Activated CD4-positive, alpha-beta T cell treated with anti-CD3 and anti-CD28 coated beads, Interleukin-2, amount 50 U/mL, for 4 hours (primary cell): Measurements from ENCODE around the gene ARF4.
A peak's percentile ranks its signal among the peaks of the same experiment; 100 is the strongest.

Source experiments
- DNase-seq, 2 experiments: peaks; one replicate each; pipeline ENCODE4 v3.0.0-alpha.2; 2020

Gene ARF4

DNA sequence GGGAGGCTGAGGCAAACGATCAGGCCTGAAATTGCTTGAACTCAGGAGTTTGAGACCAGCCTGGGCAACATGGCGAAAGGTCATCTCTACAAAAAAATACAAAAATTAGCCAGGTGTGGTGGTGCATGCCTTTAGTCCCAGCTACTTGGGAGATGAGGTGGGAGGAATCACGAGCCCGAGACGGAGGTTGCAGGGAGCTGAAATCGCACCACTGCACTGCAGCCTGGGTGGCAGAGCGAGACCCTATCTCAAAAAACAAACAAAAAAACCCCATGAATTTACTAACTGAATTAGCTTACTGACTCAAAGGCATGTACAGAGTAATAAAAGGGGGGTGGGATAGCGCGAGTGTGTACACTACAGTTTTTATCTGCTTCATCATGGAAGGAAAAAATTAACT is 19.3 kb downstream of the ARF4 start:
- DNase-seq: no peak

DNA sequence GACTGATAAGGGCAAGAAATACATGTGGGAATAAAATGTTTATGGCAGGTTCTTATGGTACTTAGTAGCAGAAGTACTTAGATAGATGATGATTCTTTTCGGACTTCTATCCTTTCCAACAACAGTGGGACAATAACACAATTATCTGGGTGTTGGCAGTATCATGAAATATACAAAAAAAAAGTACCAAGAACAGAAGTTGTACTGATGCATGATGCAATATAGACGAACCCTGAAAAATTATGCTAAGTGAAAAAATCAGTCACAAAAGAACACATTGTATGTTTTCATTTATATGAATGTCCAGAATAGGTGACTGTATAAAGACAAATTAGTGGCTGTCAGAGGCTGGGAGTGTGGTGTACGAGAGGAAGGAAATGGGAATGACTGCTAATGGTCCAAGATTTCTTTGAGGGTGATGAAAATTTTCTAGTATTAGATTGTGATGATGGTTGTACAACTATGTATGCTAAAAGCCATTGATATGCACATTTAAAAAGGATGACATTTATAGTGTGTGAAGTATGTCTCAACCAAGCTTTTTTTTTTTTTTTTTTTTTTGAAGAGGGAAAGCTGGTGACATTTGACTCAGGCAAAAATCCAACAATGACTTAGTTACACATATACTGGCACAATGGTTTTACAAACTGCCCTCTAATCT is 21.0 kb downstream of the ARF4 start:
- no peak for DNase-seq

DNA sequence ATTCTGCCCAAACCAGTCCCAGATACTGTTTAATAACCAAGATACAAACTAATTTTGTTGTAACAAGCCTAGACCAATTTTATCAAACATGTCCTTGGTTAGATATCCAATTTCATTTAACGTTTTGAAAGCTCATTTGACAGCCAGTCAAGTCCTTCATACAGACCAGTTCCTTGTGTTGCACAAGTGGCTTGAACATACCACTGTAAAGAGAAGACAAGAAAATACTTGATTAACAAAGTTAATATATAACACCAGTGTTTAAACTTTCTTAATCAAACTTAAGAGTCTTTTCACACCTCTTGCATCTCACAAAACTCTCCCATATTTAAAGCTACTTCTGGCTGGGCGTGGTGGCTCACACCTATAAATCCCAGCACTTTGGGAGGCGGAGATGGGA is 25.0 kb downstream of the ARF4 start:
- DNase-seq: no peak

DNA sequence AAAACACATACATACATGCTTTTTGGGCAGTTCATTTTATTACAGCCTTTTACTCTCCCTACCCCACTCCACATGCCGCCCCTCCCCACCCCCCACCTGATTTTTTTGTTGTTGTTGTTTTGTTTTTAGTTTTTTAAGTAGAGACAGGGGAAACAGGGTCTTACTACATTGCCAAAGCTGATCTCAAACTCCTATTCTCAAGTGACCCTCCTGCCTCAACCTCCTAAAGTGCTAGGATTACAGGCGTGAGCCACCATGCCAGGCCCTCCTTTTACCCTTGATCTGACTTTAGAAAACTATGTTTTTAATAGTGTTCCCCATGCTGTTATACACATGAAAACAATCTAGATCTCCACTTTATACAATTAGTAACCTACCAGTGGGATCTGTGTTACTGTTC is 26.3 kb downstream of the ARF4 start:
- no peak for DNase-seq

DNA sequence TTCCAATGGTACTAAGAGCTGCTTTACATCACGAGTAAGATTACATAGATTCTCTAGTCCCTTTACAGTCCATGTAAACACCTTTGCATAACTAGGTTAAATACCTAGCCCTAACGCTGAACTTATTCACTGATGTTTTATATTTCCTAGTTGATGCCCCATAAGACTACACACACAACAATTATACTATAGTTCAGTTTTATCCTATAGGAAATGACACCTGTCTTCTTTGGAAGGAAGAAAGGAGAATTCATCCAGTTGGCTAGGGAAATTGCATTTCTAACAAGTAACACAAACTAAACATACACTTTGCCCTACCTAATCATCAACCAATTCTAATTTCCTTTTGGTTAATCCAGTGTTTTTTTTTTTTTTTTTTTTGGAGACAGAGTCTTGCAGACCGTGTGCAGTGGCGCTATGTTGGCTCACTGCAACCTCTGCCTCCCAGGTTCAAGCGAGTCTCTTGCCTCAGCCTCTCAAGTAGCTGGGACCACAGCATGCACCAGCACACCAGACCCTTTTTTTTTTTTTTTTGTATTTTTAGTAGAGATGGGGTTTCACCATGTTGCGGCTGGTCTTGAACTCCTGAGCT is 27.2 kb downstream of the ARF4 start:
- no peak for DNase-seq

DNA sequence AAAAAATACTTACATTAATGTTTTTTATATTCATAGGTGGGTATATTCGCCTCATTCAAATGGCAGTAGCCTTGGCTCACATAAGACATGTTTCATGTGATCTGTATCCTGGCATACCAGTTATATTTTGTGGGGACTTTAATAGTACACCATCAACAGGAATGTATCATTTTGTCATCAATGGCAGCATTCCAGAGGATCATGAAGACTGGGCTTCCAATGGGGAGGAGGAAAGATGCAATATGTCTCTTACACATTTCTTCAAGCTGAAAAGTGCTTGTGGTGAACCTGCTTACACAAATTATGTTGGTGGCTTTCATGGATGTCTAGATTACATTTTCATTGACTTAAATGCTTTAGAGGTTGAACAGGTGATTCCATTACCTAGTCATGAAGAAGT is 37.6 kb downstream of the ARF4 start:
- no peak for DNase-seq

DNA sequence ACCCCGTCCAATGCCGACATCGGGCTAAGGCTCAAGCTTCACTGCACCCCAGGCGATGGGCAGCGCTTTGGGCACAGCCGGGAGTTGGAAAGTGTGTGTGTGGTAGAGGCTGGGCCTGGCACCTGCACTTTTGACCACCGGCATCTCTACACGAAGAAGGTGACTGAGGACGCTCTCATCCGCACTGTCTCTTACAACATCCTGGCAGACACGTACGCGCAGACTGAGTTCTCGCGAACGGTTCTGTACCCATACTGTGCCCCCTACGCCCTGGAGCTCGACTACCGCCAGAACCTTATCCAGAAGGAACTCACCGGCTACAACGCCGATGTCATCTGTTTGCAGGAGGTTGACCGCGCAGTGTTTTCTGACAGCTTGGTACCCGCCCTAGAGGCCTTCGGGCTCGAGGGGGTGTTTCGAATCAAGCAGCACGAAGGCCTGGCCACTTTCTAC is 40.0 kb downstream of the ARF4 start:
- DNase-seq: peak; percentile 12 to 15

DNA sequence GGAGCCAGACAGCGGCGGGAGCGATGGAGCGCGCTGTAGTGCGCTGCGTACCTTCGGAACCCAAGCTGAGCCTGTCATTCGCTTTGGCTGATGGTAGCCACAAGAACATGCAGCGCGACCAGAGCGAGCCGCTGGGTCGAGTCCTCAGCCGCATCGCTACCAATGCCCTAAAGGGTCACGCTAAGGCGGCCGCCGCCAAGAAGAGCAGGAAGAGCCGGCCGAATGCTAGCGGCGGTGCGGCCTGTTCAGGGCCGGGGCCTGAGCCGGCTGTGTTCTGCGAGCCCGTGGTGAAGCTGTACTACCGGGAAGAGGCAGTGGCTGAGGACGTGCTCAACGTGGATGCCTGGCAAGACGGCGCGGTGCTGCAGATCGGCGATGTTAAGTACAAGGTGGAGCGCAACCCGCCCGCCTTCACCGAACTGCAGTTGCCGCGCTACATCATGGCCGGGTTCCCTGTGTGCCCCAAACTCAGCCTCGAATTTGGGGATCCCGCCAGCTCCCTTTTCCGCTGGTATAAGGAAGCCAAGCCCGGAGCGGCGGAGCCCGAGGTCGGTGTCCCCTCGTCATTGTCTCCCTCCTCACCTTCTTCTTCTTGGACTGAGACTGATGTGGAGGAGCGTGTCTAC is 40.6 kb downstream of the ARF4 start:
- DNase-seq: peak in 1 of 2 experiments; percentile 17

DNA sequence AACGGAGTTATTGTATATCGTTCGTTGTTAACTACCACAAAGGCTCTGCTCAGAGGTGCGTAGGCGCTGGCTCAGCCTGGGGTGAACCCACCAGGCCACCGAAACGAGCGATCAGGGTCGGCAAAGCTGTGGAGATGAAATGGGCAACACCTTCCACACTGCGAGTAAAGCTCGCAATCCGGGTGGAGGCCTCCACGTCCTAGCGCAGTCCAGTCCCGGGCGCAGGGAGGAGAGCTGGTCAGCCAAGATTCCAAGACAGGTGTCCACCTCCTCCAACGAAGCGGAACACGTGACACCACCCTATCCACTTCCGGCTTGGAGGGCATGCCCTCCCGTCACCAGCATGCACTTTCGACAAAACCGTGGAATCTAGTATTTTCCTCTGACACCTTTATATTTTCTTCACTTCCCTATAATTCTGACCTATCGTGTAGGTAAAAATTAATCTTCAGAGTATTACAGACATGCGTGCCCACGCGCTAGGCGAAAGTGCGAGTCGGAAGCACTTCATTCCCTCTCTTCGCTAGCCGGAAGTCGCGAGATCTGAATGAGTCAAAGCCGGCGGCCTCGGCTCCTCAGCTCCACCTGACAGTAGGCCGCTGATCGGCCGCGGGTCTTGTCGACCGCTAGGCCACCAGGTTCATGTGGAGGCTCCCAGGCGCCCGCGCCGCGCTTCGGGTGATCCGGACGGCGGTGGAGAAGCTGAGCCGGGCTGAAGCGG is 41.2 kb downstream of the ARF4 start, which contains the start of gene PDE12:
PDE12 (plus strand) TSS at position 537 of the 721 bp plus-strand sequence; CDS start at position 643, 106 bp downstream.
- peak; percentile 76 to 80 for DNase-seq

DNA sequence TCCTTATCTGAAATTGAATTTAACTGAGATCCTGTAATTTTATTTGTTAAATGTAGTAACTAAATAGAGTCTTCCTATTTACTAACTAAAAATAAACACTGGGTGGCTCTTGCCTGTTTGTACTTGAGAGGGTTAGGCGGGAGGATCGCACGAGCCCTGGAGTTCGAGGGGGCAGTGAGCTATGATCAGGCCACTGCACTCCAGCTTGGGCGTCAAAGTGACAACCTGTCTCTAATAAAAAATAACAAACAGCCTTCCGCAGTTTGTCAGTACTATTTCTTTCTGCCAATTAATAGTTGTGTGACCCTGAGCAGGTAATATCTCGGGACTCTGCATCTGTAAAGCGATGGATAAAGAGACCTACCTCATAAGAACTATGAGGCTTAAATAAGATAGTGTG is 41.8 kb downstream of the ARF4 start:
- DNase-seq: no peak

DNA sequence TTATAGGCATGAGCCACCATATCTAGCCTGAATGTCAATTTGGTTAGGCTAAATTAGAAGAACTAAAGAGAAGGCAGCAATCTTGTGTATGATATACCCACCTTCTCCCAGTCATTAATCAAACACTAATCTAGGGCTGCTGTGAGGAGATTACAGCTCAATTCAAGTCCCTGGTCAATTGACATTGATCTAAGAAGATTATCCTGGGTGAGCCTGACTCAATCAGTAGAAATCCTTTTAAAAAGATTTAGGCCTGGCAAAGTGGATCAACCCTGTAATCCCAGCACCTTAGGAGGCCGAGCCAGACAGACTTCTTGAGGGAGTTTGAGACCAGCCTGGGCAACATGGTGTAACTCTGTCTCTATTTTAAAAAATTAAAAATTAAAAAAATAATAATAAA is 50.5 kb downstream of the ARF4 start:
- DNase-seq: no peak

DNA sequence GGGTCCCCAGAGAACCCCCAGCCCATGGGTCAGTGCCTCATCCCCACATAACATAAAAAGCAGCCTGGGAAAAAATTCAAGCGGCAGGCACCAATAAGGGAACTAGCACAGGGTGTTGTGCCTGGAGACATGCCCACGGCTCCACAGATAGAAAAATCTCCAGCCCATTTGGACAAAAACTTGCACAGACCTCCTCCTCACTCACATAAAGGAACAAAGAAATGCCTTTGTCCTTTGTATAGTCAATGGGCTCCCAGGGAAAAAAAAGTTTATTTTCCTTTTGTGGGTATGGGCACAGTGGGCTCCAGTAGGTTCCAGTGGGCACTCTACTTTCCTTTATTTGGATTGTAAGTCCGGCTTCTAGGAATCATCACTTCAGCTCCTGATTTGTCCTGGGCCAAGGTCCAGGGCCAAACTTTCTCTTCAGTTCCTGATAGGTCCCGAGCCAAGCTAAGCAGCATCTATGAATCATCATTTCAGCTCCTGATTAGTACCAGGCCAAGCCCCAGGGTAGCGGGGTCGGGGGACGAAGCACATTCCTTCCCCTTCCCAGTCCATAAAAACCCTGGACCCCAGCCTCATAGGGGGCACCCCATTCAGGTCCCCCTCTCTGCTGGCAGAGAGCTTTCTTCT is 51.4 kb downstream of the ARF4 start:
- no peak for DNase-seq

DNA sequence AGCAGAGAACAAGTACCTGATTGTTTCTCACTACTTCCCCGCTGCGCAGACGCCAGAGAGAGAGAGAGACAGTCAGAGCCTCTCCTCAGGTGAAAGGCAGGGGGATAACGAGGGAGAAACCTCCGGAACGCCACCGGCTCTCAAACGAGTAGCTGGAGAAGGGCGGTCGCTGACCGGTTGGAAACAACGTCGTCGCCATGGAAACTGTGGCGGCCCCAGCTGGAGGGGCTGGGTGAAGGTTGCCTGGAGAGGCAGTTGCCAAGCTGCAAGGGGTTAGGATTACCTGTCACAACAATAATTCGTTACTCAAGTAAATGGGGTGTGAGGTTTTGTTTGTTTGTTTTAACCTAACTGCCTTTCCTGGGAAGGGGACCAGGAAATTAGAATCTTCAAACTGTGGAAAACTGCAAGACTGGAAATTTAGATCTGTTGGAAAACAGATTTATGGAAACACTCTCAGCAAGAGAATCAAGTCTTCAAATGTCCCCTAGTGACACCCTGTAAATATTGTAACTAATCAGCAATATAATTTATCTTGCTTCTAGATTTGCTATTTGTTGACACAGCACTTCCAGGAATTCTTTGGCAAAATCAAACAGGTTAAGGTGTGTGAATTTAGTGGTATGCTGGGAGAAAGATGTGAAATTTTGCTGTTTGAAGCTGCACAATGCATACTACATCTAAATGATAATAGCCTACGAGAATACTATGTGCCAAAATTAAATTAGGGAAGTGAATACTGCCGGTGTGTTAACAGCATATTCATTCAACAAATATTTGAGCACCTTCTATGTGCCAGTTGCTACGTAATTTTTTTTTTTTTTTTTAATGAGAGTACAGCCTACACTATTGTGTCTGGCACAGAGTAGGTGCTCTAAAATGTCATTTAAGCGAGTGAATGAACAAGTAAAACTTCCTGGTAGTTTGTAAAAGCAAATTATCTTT is 52.7 kb downstream of the ARF4 start, which contains the start of gene DNAH12:
DNAH12 (minus strand) TSS at position 164 of the 945 bp plus-strand sequence. CDS start 1,474 bp downstream, outside the sequence.
- no peak for DNase-seq

DNA sequence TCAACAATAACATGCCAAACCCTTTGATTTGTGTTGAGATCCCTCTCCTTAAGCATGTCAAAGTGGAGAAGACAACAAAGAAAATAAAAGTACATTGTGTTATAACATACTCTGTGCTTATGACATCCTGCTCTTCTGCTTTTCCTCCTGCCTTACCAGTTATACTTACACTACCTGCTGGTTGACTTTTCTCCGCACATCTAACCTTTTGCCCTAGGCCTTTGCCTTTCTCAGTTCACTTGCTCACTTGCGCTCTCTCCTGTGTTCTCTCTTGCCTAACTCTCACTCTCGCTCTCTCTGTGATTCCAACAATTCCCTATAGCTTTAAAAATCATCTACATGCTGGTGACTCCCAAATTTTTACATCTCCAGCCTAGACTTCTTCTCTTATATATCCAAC is 58.7 kb downstream of the ARF4 start:
- DNase-seq: no peak

DNA sequence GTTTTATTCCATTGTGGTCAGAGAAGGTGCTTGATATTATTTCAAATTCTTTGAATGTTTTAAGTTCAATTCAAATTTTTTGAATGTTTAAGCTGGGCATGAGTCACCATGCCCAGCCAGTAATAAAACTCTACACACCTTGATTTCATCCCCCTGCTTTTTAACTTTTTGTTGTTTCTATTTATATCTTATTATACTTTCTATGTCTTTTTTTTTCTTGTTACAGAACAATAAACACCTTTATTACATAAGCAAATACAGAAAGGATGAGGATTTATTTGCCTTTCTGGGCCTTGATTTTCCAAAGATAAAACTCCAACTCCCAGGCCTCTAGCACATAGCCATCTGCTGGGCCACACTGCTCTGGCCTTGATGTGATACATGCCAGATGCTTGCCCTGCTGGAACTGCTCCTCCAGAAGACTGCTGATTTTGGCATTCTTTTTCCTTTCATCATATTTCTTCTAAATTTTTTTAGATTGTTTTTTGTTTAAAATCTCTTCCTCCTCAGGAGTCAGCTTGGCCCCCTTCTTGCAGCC is 67.0 kb downstream of the ARF4 start:
- no peak for DNase-seq
